ENCODE results near the gene SLC35A3.
"Not testable (repeated sequence)": the region's sequence is repeated elsewhere in the genome, so short reads cannot be mapped to it uniquely, and the experiment has no call there.

GRCh38 chr1:99959189-99959705 lies 10.5 kb upstream of the SLC35A3 start:
- not testable (repeated sequence) for TF ChIP-seq CTCF (conservative IDR thresholded peaks at IDR 0.05 in 1 of 2, IDR thresholded peaks at IDR 0.05 in 1 of 2; ENCODE audit: low read depth in 1 of 2, low read length in 2 of 2); EZH2 (IDR thresholded peaks at IDR 0.05; ENCODE audit: low read length, missing control alignments)
